Thyroid gland (tissue), 4 donors: ENCODE measurements around the gene ASCC1.

Experiments used
- POLR2A ChIP-seq, 2 donors: fragments of 450-650 bp; IDR thresholded peaks; one replicate each; pipeline ENCODE4 v1.6.1; 2017; ENCODE audit warnings: antibody characterized with exemption in 2 of 2, mild to moderate bottlenecking in 2 of 2, moderate library complexity in 1 of 2
- TF ChIP-seq, protein P1 (sequence below), 6 experiments: fragments of 200-600 bp in 3 of 6; fragments of 450-650 bp in 3 of 6; sonication (generic) in 3 of 6; IDR thresholded peaks; one replicate each; pipeline ENCODE4 v1.5.1; 2016 to 2019; ENCODE audit warnings: antibody characterized with exemption in 6 of 6, mild to moderate bottlenecking in 2 of 6, inconsistent platforms in 1 of 6, moderate library complexity in 1 of 6

DNA sequence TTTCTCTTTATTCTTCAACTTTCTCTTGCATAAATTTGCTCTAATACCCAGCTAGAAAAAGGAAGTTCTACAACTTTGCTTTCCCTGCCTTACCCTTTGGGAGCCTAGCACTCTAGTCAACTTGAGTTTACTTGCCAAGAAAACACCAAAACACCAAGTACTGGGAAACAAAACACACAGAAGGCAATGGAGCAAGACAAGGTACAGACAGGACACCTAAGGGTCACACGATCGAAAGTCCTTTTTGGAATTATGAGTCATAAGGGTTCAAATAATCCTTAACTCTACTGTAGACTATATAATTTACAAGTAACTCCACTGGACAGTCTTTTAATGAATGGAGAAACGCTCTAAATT lies 42.8 kb downstream of the ASCC1 start:
- TF ChIP-seq POLR2A (IDR thresholded peaks at IDR 0.05) = no peak
- TF ChIP-seq, protein P1, sequence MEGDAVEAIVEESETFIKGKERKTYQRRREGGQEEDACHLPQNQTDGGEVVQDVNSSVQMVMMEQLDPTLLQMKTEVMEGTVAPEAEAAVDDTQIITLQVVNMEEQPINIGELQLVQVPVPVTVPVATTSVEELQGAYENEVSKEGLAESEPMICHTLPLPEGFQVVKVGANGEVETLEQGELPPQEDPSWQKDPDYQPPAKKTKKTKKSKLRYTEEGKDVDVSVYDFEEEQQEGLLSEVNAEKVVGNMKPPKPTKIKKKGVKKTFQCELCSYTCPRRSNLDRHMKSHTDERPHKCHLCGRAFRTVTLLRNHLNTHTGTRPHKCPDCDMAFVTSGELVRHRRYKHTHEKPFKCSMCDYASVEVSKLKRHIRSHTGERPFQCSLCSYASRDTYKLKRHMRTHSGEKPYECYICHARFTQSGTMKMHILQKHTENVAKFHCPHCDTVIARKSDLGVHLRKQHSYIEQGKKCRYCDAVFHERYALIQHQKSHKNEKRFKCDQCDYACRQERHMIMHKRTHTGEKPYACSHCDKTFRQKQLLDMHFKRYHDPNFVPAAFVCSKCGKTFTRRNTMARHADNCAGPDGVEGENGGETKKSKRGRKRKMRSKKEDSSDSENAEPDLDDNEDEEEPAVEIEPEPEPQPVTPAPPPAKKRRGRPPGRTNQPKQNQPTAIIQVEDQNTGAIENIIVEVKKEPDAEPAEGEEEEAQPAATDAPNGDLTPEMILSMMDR (IDR thresholded peaks at IDR 0.05) = no peak
